ENCODE measurements around the gene UBTD2. TPM values are rescaled to one million over a fixed set of nuclear protein-coding genes. Genes with fewer than 3 reads are reported as not detected.

Gene UBTD2
- total RNA-seq, 1 donor from 2014 or later: 11.1 TPM

DNA sequence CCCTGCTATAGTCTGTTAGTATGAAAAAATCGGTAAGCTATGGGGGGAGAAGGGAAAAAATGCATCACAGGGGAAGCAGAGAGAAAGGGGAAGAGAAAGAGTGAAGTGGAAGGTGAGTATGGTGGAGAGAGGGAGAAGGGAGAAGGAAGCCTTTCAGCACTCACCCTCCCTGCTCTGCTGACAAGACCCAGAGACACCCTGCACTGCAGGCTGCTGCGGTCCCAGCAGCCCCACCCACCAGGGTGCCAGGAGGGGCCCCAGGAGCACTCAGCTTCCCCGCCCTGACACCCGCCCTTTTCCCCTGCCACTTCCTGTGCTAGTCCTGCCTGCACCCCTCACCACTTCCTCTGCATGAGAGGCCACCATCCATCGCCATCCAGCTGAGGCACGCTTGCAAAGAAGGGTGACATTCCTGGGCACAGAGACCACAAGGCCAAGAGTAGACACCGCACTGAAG is 108.3 kb downstream of the UBTD2 start:
- intact Hi-C loops (cut with micrococcal nuclease): loop anchor here (1.0 to 2.0 kb wide), 3 partner anchors 13 to 882 kb away; partner anchors contain the start of genes CREBRF and STK10

DNA sequence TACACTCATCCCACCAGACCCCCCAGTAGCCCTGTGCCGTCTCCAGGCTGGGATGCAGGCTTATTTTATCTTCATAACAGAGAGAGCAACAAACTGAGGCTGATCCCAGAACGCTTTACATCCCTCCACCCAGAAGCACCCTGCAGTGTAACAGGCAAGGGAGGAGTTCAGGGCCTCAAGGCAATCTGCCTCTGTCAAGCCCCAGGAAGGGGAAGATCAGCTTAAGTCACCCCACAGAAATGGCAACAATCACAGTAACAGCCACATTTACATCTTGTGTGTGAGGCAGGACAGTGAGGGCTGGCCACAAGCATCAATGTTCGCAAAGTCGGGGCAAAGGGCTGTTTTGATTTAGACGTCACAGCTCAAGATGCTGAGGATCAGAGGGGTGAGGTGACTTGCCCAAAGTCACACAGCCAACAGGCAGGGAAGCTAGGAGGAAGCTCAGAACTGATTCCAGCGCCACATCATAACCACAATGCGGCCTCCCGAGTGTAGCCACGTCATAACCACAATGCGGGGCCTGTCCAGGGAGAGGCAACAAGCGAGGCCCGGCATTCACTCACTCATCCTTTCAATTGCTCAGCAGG is 109.9 kb downstream of the UBTD2 start:
- intact Hi-C loops (cut with micrococcal nuclease): loop anchor here (1.0 to 2.0 kb wide), 2 partner anchors 22 to 883 kb away; partner anchors contain the start of gene CREBRF

DNA sequence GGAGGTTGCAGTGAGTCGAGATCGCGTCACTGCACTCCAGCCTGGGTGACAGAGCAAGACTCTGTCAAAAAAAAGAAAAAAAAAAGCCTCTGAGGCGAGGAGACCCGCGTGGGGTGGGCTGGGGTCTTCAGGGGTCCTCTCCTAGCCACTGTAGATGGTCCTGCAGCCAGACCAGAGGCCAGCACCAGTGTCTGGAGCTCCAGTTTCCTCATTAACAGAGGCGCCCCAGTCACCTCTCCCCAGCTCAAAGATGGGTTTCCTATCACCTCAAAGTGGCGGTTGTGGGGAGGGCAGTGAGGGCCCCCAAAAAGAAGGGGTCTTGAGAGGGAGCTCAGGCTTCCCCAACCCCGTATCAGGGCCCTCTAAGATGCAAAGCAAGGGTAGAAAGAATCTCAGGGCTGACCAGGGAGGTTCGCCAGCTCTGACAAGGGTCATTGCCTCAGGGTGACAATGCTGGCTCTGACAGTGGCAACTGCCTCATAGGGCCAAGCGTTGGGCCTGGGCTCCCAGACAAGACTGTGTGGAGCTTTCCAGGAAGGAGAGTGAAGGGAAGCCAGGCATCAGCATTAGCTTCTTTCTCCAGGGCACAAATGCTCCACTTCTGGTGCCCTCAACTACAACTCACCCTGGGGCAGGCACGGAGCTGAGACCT is 110.5 kb downstream of the UBTD2 start:
- intact Hi-C loops (cut with micrococcal nuclease): no loop called here

DNA sequence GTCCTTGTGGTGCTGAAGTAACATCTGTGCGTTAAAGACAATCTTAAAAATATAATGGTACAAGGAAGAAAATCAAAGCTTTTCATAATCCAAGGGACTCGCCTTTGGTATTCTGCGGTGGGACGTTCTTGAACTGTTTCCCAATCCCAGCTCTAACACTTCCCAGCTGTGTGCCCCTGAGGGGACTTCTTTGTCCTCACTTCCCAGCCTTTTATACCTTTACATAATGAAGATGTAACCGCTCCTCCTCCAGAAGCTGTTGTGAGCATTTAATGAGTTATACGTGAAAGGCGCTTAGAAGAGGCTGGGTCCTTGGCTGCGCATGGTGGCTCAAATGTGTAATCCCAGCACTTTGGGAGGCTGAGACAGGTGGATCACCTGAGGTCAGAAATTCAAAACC is 112.4 kb downstream of the UBTD2 start:
- intact Hi-C loops (cut with micrococcal nuclease): no loop called here

DNA sequence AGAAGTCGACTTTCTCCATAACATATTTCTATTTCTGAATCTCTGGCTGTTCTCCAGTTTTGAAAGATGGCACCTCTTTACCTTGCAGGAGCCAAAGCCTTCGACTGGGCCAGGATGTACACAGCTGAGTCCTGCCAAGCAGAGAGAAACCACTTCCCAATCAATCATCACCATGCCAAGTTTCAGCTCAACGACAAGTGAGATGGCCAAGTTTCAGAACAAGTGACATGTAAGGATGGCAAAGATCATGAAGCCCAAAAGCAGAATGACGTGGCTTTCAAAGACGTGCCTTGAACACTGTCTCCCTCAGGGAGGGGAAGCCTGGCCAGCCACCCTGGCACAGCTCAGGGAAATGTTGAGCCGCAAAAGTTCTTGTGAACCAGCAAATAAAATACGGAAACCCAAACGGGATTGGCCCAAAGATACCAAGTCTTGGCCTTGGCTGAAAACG is 113.3 kb downstream of the UBTD2 start:
- intact Hi-C loops (cut with micrococcal nuclease): no loop called here

DNA sequence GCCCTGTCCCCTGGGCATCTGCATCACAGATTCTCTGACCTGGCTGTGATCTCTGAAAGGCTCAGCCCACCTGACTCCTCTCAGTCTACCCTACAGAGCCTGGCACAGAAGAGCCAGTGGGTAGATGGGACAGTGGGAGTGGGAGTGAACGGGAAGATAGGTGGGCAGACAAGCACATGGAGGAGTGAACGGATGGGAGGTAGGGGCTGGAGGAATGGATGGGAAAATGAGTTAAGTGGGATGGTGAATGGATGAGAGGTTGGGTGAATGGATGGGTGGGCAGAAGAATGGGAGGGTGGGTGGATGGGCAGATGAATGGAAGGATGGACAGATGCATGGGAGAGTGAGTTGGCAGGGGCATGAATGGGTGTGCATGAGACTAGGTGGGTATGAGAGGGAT is 114.3 kb downstream of the UBTD2 start:
- intact Hi-C loops (cut with micrococcal nuclease): no loop called here

DNA sequence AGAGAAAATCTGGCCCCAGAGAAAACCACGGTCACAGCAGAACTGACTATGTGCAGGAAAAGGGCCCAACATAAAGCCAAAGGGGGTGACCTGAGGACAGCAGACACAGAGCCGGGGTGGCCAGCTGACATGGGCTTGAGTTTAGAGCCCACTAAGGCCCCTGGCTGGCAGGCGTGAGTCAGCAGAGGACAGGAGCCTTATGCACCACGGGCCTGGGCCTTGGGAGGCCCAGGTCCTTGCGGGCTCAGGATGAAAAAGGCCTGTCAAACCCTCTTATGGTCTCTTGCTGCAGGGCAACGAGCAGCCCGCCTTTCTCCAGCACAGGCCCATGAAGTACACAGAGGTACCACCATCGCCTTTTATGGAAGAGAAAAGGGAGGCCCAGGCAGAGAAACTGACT is 115.3 kb downstream of the UBTD2 start:
- intact Hi-C loops (cut with micrococcal nuclease): no loop called here

DNA sequence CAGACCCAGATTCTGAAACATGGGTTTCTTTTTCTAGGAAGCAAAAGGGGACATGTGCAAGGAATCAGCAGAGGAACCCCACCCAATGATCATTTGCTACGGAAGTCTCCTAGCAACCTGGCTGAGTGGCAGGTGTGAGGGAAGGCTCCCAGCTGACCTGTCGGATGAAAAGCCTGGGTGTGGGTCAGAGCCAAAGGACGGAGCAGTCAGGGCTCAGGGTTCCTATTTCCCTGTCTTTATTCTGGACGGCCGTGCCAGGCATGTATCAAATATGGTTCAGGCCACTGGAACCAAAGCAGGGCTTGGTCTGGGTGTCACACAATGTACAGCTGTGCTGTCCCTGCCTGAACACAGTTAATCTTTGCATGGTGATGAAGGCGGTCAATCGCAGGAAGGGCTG is 115.7 kb downstream of the UBTD2 start:
- intact Hi-C loops (cut with micrococcal nuclease): no loop called here

DNA sequence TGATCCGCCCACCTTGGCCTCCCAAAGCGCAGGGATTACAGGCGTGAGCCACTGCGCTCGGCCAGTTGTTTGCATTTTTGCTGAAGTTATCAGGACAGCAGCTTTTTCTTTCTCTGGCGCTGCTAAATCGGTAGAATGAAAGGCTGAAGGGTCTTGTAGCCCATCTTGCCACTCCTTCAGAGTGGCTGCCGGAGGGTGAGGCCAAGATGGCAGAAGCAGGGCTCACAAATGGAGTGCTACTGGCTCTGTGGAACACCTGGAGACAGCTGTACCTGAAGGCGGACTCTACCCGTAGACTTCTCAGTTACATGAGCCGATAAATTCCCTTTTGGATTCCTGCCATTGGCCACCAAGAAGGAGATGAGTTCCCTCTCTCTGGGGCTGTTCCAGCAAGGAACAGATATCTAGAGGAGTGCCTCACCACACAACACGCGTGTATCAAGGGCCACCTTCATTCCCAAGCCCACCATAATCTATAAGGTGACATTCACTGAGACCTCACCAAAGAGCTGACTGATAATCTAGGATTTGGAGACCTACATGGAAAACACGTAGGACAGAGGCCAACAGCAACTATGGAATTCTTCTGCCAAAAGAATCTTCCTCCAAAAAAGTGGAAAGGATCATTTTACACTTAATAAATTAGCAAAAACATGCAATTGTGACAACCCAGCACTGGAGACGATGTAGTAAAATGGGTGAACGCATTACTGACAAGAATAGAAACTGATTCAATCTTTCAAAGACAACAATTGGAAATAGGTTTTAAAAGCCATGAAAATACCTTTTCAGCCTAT is 117.3 kb downstream of the UBTD2 start:
- intact Hi-C loops (cut with micrococcal nuclease): no loop called here

DNA sequence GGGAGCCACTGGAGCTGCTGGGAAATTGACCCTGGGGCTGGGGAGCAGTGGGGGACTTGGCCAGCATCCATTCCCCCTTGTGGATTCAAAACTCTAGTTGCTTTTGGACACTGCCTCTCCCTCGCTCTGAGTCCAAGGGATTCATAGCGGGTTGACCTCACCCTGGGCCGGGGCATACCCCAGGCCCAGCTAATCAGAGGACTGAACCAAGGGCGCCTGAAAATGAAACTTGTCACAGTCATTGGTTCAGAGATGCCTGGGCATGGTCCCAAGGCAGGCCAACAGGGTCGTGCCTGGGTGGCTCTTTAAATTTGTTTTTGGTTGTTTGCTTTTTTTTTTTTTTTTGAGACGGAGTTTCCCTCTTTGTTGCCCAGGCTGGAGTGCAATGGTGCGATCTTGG is 118.1 kb downstream of the UBTD2 start:
- intact Hi-C loops (cut with micrococcal nuclease): no loop called here

DNA sequence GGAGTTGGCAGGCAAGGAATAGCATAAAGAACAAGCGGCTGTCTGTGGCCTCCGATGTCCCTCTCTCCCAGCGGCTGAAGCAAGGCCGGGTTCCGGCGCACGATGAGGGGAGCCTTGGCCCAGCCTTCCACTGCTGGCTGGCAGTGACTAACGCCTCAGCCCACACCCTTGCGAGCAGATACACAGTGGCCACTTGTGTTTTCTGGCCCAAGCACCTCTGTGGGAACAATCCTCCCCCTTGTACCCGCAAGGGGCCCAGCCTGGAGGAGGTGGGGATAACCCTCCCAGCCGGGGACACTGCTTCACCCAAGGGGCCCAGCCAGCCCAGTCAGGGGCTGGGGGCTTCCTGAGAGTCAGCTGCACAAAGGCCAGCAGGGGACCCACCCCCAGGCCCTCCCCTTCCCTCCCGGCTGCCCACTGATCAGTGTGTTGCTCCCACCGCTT is 118.8 kb downstream of the UBTD2 start:
- intact Hi-C loops (cut with micrococcal nuclease): no loop called here

DNA sequence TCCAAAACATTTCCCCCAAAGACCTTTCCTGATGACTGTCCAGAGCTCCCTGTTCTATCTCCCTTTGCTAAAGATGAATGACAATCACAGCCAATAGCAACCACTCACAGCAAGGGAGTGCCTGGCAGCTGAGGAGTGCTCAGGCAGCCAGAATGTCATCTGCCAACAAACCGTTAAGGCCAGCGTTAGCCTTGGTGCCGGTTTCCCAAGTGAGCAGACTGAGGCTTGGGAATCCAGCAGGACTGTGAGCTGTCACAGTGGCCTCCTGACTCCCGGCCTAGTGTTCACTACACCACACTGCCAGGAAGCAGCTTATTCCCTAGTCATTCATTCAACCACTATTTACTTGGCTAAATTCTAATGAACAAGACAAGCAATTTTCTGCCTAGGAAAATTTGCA is 120.2 kb downstream of the UBTD2 start:
- intact Hi-C loops (cut with micrococcal nuclease): no loop called here

DNA sequence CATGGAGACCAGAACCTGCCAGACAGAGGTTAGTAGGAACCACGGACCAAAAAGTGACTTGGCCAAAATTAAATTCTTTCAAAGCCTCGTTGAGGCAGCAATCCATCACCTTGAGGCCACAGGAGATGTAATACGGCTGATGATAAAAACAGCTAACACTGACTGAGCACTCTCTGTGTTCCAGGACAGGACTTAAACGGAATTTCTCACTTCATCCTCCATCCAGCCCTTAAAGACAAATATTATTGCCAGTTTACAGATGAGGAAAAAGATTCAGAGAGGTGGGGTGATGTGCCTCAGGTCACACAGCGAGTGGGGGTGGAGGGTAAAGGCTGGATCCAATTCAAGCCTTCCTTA is 120.6 kb downstream of the UBTD2 start:
- intact Hi-C loops (cut with micrococcal nuclease): no loop called here

DNA sequence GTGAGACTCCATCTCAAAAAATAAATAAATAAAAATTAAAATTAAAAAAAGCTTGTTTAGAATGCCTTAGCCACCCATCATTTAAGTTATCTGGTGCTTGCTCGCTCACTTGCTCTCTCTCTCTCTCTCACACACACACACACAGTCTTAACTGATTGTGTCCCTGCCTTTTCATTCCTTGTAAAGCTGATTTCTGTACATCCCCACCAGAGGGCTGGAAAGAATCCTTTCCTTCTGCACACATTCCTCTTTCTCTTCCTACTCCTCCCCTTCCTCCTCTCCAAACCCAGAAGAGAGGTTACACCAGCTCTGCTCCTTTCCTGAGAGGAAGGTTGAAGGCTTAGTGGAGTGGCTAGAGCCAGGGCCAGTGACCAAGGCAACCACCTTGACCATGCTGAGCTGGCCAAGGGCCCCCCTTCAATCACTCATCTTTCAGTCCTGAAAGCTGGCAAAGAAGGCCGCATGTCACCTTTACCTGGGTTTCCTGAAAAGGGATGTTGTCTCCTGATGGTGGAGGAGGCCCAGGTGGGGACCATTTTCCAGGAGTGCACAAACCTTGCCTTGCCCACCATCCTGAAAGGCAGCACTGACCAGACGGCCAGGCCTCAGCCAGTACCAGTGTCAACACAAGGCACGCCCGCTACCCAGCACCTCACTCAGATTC is 121.1 kb downstream of the UBTD2 start:
- intact Hi-C loops (cut with micrococcal nuclease): no loop called here

DNA sequence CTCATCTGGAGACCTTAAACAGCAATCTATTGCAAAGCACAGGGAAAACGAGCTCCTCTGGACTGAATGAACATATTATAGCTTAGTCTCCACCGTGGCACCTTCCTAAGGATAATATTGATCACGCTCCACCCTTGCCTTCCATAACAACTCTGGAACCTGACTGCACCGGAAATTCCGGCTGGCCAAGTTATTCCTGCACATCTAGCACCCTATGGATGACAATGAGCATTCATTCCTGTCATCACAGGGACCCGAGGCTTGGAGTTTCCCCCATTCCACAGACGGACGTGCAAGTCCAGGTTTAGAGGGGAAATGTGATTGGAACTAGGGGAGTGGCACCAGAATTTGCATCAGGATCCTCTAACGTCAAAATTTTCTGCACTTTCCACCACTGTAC is 123.1 kb downstream of the UBTD2 start:
- intact Hi-C loops (cut with micrococcal nuclease): no loop called here

Other genes starting within 250 kb of the UBTD2 start
- gene STK10, start 95.5 kb downstream of the UBTD2 start, total RNA-seq: 277 and 281 TPM in 2 replicates
- gene EFCAB9, start 89.6 kb downstream of the UBTD2 start, total RNA-seq: not detected in 2 replicates
- gene SH3PXD2B, start 170.8 kb upstream of the UBTD2 start, total RNA-seq: 0.14 and 0.27 TPM in 2 replicates